Panc1 (cell line): ENCODE data around the gene SPACA6. TPM values are rescaled to one million over a fixed set of nuclear protein-coding genes. Genes with fewer than 3 reads are reported as not detected.
"Not testable (repeated sequence)": the region's sequence is repeated elsewhere in the genome, so short reads cannot be mapped to it uniquely, and the experiment has no call there.

Experiments used
- ATAC-seq: fragments of 200-7000 bp; cut with Tn5 transposase; 2 replicates; pipeline ENCODE4 v1.9.1; 2020; ENCODE audit warnings: mild to moderate bottlenecking, moderate library complexity
- BruUV-seq: library from RNA; stranded (reverse); fragments of 400-500 nt; replicated peaks from 2 replicates; lab custom pipeline; 2021; lab: Mats Ljungman, UMichigan
- CTCF ChIA-PET: fragments of 300-600 bp; sonication (Branson Sonifier 250); formaldehyde crosslinking; loops from one replicate; lab custom pipeline; 2022; ENCODE audit warnings: antibody characterized with exemption; lab: Charles Lee
- POLR2A ChIA-PET: fragments of 300-600 bp; sonication (Branson Sonifier 250); formaldehyde crosslinking; loops from one replicate; lab custom pipeline; 2022; ENCODE audit warnings: antibody characterized with exemption; lab: Charles Lee
- DNase-seq: peaks from one replicate; pipeline ENCODE4 v3.0.0-alpha.2; 2010; ENCODE audit warnings: low read depth, low spot score
- H3K27ac ChIP-seq: 2 replicates; pipeline ENCODE4 v1.5.1; 2011; ENCODE audit warnings: mild to moderate bottlenecking, low read length, inconsistent platforms
- H3K27me3 ChIP-seq: fragments of 200-500 bp; sonication (Bioruptor generic); 2 replicates; pipeline ENCODE4 v1.6.0; 2014; ENCODE audit warnings: low read length, inconsistent platforms; ENCODE audit not compliant: control insufficient read depth, insufficient read depth
- H3K36me3 ChIP-seq: fragments of 200-500 bp; sonication (Bioruptor generic); 2 replicates; pipeline ENCODE4 v1.5.1; 2014; ENCODE audit warnings: inconsistent platforms, mild to moderate bottlenecking, low read length, moderate library complexity; ENCODE audit not compliant: control insufficient read depth, insufficient read depth
- H3K4me1 ChIP-seq: 2 replicates; pipeline ENCODE4 v1.5.1; 2011; ENCODE audit warnings: inconsistent platforms, mild to moderate bottlenecking, low read length, moderate library complexity; ENCODE audit not compliant: control insufficient read depth, insufficient read depth
- H3K4me3 ChIP-seq, 2 experiments: 2 replicates each; pipeline ENCODE4 v1.5.1; 2011 to 2012; ENCODE audit warnings: low read depth in 2 of 2, low read length in 2 of 2, mild to moderate bottlenecking in 2 of 2, inconsistent platforms in 1 of 2, moderate library complexity in 1 of 2
- H3K9me3 ChIP-seq: fragments of 200-500 bp; sonication (Bioruptor generic); 2 replicates; pipeline ENCODE4 v1.5.1; 2014; ENCODE audit warnings: low read depth, mild to moderate bottlenecking, inconsistent platforms, low read length, moderate library complexity; ENCODE audit not compliant: control insufficient read depth, insufficient read depth
- CTCF ChIP-seq: fragments of 450-650 bp; IDR thresholded peaks from 2 replicates; pipeline ENCODE4 v1.5.1; 2017; ENCODE audit warnings: mild to moderate bottlenecking
- POLR2AphosphoS5 ChIP-seq: IDR thresholded peaks from 2 replicates; pipeline ENCODE4 v1.6.1; 2012; ENCODE audit warnings: mild to moderate bottlenecking, low read depth, low read length, moderate library complexity
- REST ChIP-seq, 2 experiments: IDR thresholded peaks; 2 replicates each; pipeline ENCODE4 v1.6.1; 2011 to 2012; ENCODE audit warnings: low read depth in 2 of 2, control low read depth in 1 of 2, low read length in 1 of 2, mild to moderate bottlenecking in 1 of 2, moderate library complexity in 1 of 2; ENCODE audit not compliant: insufficient read depth in 1 of 2
- SIN3A ChIP-seq: IDR thresholded peaks from 2 replicates; pipeline ENCODE4 v1.6.1; 2012; ENCODE audit warnings: low read depth, mild to moderate bottlenecking, low read length, moderate library complexity, borderline replicate concordance; ENCODE audit not compliant: insufficient read depth
- TCF7L2 ChIP-seq: IDR thresholded peaks from 2 replicates; pipeline ENCODE4 v1.6.1; 2011; ENCODE audit warnings: mild to moderate bottlenecking, low read depth, low read length, inconsistent platforms
- in situ Hi-C: cut with HindIII; loops from 2 replicates; pipeline ENCODE4 v1.10.0; 2016; ENCODE audit warnings: low sequenced_read_pairs, low pct_unique_long_range_greater_than_20kb
- intact Hi-C: fragments of 100-400 bp; cut with micrococcal nuclease; formaldehyde crosslinking; loops from one replicate; pipeline ENCODE4 v1.10.0; 2022; ENCODE audit not compliant: unreplicated experiment
- total RNA-seq: library from RNA; stranded (reverse); gene quantifications from one replicate; pipeline ENCODE4 v1.2.1, GENCODE V29; 2021; ENCODE audit not compliant: unreplicated experiment

The SPACA6 gene
- total RNA-seq, 1 experiment from 2014 or later, result 14.3 TPM

DNA sequence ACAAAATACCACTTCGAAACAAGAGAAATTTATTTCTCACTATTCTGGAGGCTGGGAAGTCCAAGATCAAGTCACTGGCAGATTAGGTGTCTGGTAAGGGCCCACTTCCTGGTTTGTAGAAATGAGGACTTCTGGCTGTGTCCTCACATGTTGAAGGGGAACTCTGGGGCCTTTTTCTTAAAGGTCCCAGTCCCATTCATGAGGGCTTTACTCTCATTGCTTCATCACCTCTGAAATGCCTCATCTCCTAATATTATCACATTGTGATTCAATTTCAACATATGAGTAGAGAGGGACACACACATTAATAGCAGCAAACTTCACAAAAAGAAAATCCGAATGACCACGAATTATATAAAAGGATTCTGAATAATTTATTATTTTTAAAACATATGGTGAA lies 24.9 kb upstream of the SPACA6 start:
- no peaks in the 10 kb centered on the region for H3K9me3 ChIP-seq
- in situ Hi-C loops (no loop called here), intact Hi-C loops (no loop called here)
- ATAC-seq (no peak), DNase-seq (no peak)
- POLR2A ChIA-PET, result no interaction called here
- no peaks in the 10 kb centered on the region for H3K36me3 ChIP-seq
- no peak for TF ChIP-seq REST (IDR thresholded peaks at IDR 0.05; ENCODE audit: insufficient read depth in 1 of 2, low read depth in 2 of 2, low read length in 1 of 2)
- no peak for TF ChIP-seq POLR2AphosphoS5
- TF ChIP-seq TCF7L2, result no peak
- TF ChIP-seq SIN3A, result no peak
- no peak for TF ChIP-seq CTCF
- H3K4me3 ChIP-seq, result no peak overlapping the region
- H3K4me1 ChIP-seq, result no peaks in the 10 kb centered on the region
- no TSS peak for BruUV-seq
- CTCF ChIA-PET, result no interaction called here
- no peaks in the 10 kb centered on the region for H3K27me3 ChIP-seq
- no peak overlapping the region for H3K27ac ChIP-seq

GRCh38 chr19:51675911-51676565 lies 17.1 kb upstream of the SPACA6 start:
- DNase-seq, H3K27ac ChIP-seq, intact Hi-C loops, ATAC-seq, H3K27me3 ChIP-seq, POLR2A ChIA-PET, H3K4me3 ChIP-seq, H3K36me3 ChIP-seq, H3K4me1 ChIP-seq, BruUV-seq, in situ Hi-C loops, H3K9me3 ChIP-seq: not testable (repeated sequence)
- TF ChIP-seq CTCF, result peak; percentile 54
- CTCF ChIA-PET, result interaction anchor here (0.6 kb wide), 1 partner anchor 200 kb away, joined by 8 read pairs; no protein-coding TSS in a partner anchor
